H9 (cell line): ENCODE measurements around the gene FOXC2. TPM values are rescaled to one million over a fixed set of nuclear protein-coding genes. Genes with fewer than 3 reads are reported as not detected.

Source experiments
- DNase-seq: peaks from one replicate; pipeline ENCODE4 v3.0.0-alpha.2; 2017
- H2AFZ ChIP-seq: one replicate; pipeline ENCODE4 v1.6.1; 2013; ENCODE audit warnings: mild to moderate bottlenecking, low read length, control low read depth, moderate library complexity
- H2AK5ac ChIP-seq: 2 replicates; pipeline ENCODE4 v1.6.1; 2013; ENCODE audit warnings: low read length, control low read depth, mixed read lengths; ENCODE audit not compliant: insufficient read length
- H2BK120ac ChIP-seq: one replicate; pipeline ENCODE4 v1.6.1; 2013; ENCODE audit warnings: low read depth, mild to moderate bottlenecking, low read length, control low read depth, inconsistent platforms; ENCODE audit not compliant: poor library complexity, severe bottlenecking
- H2BK12ac ChIP-seq: 2 replicates; pipeline ENCODE4 v1.6.1; 2013; ENCODE audit warnings: low read length, control low read depth, mixed read lengths, low read depth; ENCODE audit not compliant: insufficient read length
- H2BK15ac ChIP-seq: 2 replicates; pipeline ENCODE4 v1.6.1; 2013; ENCODE audit warnings: low read depth, low read length, control low read depth
- H2BK20ac ChIP-seq: one replicate; pipeline ENCODE4 v1.6.1; 2013; ENCODE audit warnings: low read depth, mild to moderate bottlenecking, low read length, control low read depth, inconsistent platforms; ENCODE audit not compliant: poor library complexity, severe bottlenecking
- H2BK5ac ChIP-seq: 2 replicates; pipeline ENCODE4 v1.6.1; 2013; ENCODE audit warnings: low read length, control low read depth, mixed read lengths; ENCODE audit not compliant: insufficient read length
- H3K14ac ChIP-seq: 2 replicates; pipeline ENCODE4 v1.6.1; 2013; ENCODE audit warnings: low read length, control low read depth; ENCODE audit not compliant: insufficient read depth
- H3K18ac ChIP-seq: 2 replicates; pipeline ENCODE4 v1.6.1; 2013; ENCODE audit warnings: low read depth, mild to moderate bottlenecking, mixed read lengths, low read length, control low read depth; ENCODE audit not compliant: insufficient read length
- H3K23ac ChIP-seq: 2 replicates; pipeline ENCODE4 v1.6.1; 2013; ENCODE audit warnings: low read length, control low read depth, mixed read lengths, low read depth; ENCODE audit not compliant: insufficient read length
- H3K23me2 ChIP-seq: 2 replicates; pipeline ENCODE4 v1.6.1; 2013; ENCODE audit warnings: low read depth, mild to moderate bottlenecking, mixed read lengths, low read length, control low read depth; ENCODE audit not compliant: insufficient read length, poor library complexity, severe bottlenecking
- H3K27ac ChIP-seq: 2 replicates; pipeline ENCODE4 v1.5.1; 2013; ENCODE audit warnings: low read length, control low read depth, mixed read lengths, low read depth; ENCODE audit not compliant: insufficient read length
- H3K27me3 ChIP-seq: 2 replicates; pipeline ENCODE4 v1.6.1; 2013; ENCODE audit warnings: low read length, control low read depth, inconsistent platforms; ENCODE audit not compliant: insufficient read depth
- H3K4ac ChIP-seq: 2 replicates; pipeline ENCODE4 v1.6.1; 2013; ENCODE audit warnings: low read depth, mild to moderate bottlenecking, control low read depth, inconsistent platforms, low read length, moderate library complexity
- H3K4me1 ChIP-seq: 2 replicates; pipeline ENCODE4 v1.6.1; 2013; ENCODE audit warnings: low read length, control low read depth, inconsistent platforms; ENCODE audit not compliant: insufficient read depth
- H3K4me2 ChIP-seq: 2 replicates; pipeline ENCODE4 v1.6.1; 2013; ENCODE audit warnings: low read length, control low read depth, mixed read lengths; ENCODE audit not compliant: insufficient read length, insufficient read depth
- H3K56ac ChIP-seq: 2 replicates; pipeline ENCODE4 v1.6.1; 2013; ENCODE audit warnings: low read depth, mild to moderate bottlenecking, mixed read lengths, low read length, control low read depth; ENCODE audit not compliant: insufficient read length
- H3K79me1 ChIP-seq: 2 replicates; pipeline ENCODE4 v1.6.1; 2013; ENCODE audit warnings: low read depth, mild to moderate bottlenecking, moderate library complexity, low read length, control low read depth, inconsistent platforms; ENCODE audit not compliant: insufficient read depth, poor library complexity, severe bottlenecking
- H3K79me2 ChIP-seq: 2 replicates; pipeline ENCODE4 v1.6.1; 2013; ENCODE audit warnings: low read length, control low read depth, inconsistent platforms; ENCODE audit not compliant: insufficient read depth
- H3K9ac ChIP-seq: 2 replicates; pipeline ENCODE4 v1.6.1; 2013; ENCODE audit warnings: low read length, control low read depth, mixed read lengths; ENCODE audit not compliant: insufficient read length; ENCODE audit errors: extremely low read depth
- H3K9me3 ChIP-seq: one replicate; pipeline ENCODE4 v1.6.1; 2013; ENCODE audit warnings: low read depth, low read length, inconsistent platforms; ENCODE audit not compliant: control insufficient read depth
- H3T11ph ChIP-seq: one replicate; pipeline ENCODE4 v1.6.1; 2013; ENCODE audit warnings: mild to moderate bottlenecking, low read length, control low read depth, inconsistent platforms
- H4K20me1 ChIP-seq: one replicate; pipeline ENCODE4 v1.6.1; 2013; ENCODE audit not compliant: control insufficient read depth, insufficient read length, insufficient read depth
- H4K5ac ChIP-seq: 2 replicates; pipeline ENCODE4 v1.6.1; 2013; ENCODE audit warnings: low read depth, mild to moderate bottlenecking, mixed read lengths, low read length, control low read depth; ENCODE audit not compliant: insufficient read length
- H4K8ac ChIP-seq: replicated peaks from 2 replicates; pipeline ENCODE4 v1.6.1; 2013; ENCODE audit warnings: low read length, control low read depth, mixed read lengths, low read depth; ENCODE audit not compliant: insufficient read length
- H4K91ac ChIP-seq: 2 replicates; pipeline ENCODE4 v1.6.1; 2013; ENCODE audit warnings: low read depth, mild to moderate bottlenecking, moderate library complexity, mixed read lengths, low read length, control low read depth; ENCODE audit not compliant: insufficient read length
- H3K27ac Mint-ChIP-seq, 3 experiments: 2 replicates in 2 of 3; 3 replicates in 1 of 3; pipeline ENCODE4 v1.8.0; 2020 to 2021; ENCODE audit warnings: mixed read lengths in 3 of 3, mild to moderate bottlenecking in 1 of 3, moderate library complexity in 1 of 3
- H3K27me3 Mint-ChIP-seq: 2 replicates; pipeline ENCODE4 v1.8.0; 2021; ENCODE audit warnings: low read depth, mild to moderate bottlenecking, moderate library complexity, mixed read lengths
- H3K36me3 Mint-ChIP-seq, 3 experiments: 2 replicates in 2 of 3; 3 replicates in 1 of 3; pipeline ENCODE4 v1.8.0; 2020 to 2021; ENCODE audit warnings: low read depth in 3 of 3, mixed read lengths in 3 of 3; ENCODE audit not compliant: insufficient read depth in 1 of 3
- H3K4me1 Mint-ChIP-seq, 2 experiments: 2 replicates each; pipeline ENCODE4 v1.8.0; 2020; ENCODE audit warnings: mixed read lengths in 2 of 2
- H3K4me3 Mint-ChIP-seq, 2 experiments: 2 replicates in 1 of 2; 3 replicates in 1 of 2; pipeline ENCODE4 v1.8.0; 2020 to 2021; ENCODE audit warnings: mild to moderate bottlenecking in 2 of 2, mixed read lengths in 2 of 2, moderate library complexity in 1 of 2
- H3K9me3 Mint-ChIP-seq, 2 experiments: 2 replicates in 1 of 2; 3 replicates in 1 of 2; pipeline ENCODE4 v1.8.0; 2020; ENCODE audit warnings: mild to moderate bottlenecking in 2 of 2, mixed read lengths in 2 of 2, moderate library complexity in 1 of 2
- CTCF ChIP-seq: fragments of 200-600 bp; sonication (generic); conservative IDR thresholded peaks from 3 replicates; pipeline ENCODE4 v1.8.0; 2021; ENCODE audit warnings: antibody characterized with exemption, mild to moderate bottlenecking
- WGBS: extraction: QIAGEN DNeasy Blood & Tissue Kit; methylation state at CpG from one replicate; pipeline ENCODE4 v1.1.7; 2013; ENCODE audit warnings: missing lambda C conversion rate, low lambda C conversion rate, mixed read lengths; ENCODE audit not compliant: insufficient read length; ENCODE audit errors: extremely low coverage; 5-methylcytosine and 5-hydroxymethylcytosine counted together
- total RNA-seq: library from RNA; stranded (reverse); gene quantifications from 2 replicates; pipeline ENCODE4 v1.2.1, GENCODE V29; 2021

Gene FOXC2
- total RNA-seq, 1 experiment from 2014 or later: not detected

- no peak overlapping the region for H3K4me3 Mint-ChIP-seq
- Histone ChIP-seq H3K27ac (no peak overlapping the region), H3K23me2 (no peaks in the 10 kb centered on the region), H2AFZ (no peak overlapping the region), H4K8ac (no peak overlapping the region), H2BK20ac (no peak overlapping the region), H3K27me3 (no peaks in the 10 kb centered on the region), H4K20me1 (no peaks in the 10 kb centered on the region), H2BK120ac (no peak overlapping the region), H4K91ac (no peak overlapping the region), H3K14ac (no peak overlapping the region), H3T11ph (no peak overlapping the region), H2BK15ac (no peak overlapping the region), H3K18ac (no peak overlapping the region), H3K4me2 (no peak overlapping the region), H3K56ac (no peak overlapping the region), H2AK5ac (no peak overlapping the region), H3K79me2 (no peaks in the 10 kb centered on the region), H2BK12ac (no peak overlapping the region), H3K4ac (no peak overlapping the region), H4K5ac (no peak overlapping the region), H2BK5ac (no peak overlapping the region), H3K4me1 (no peaks in the 10 kb centered on the region; the same call in 1 of the 2 replicates), H3K79me1 (no peaks in the 10 kb centered on the region), H3K23ac (no peak overlapping the region), H3K9me3 (no peaks in the 10 kb centered on the region), H3K9ac (no peak overlapping the region)
- no peaks in the 10 kb centered on the region for H3K36me3 Mint-ChIP-seq
- no peak for DNase-seq
- H3K27me3 Mint-ChIP-seq: peaks cover 5% of the 10 kb centered on the region
- WGBS: no CpG with 5 or more reads among the region's 16 CpGs
- no peak overlapping the region; a peak in 2 of 7 replicates for H3K27ac Mint-ChIP-seq
- peaks cover 17 to 27% of the 10 kb centered on the region in 2 experiments for H3K4me1 Mint-ChIP-seq
- no peak for TF ChIP-seq CTCF
- H3K9me3 Mint-ChIP-seq: no peaks in the 10 kb centered on the region
Measured at GRCh38 chr16:86618431-86619238, 52.0 kb downstream of the FOXC2 start.

Other genes starting within 250 kb of the FOXC2 start
- gene FOXF1, start 56.3 kb upstream of the FOXC2 start, total RNA-seq: not detected in 2 replicates
- 3.4 and 4.7 TPM in 2 replicates for gene MTHFSD, start 11.6 kb upstream of the FOXC2 start, total RNA-seq
- 0.09 and 0.18 TPM in 2 replicates for gene FOXL1, start 11.7 kb downstream of the FOXC2 start, total RNA-seq